Astrocyte (in vitro differentiated cells and primary cell): ENCODE measurements around the gene ZCWPW2.

Experiments
- CTCF ChIP-seq: IDR thresholded peaks from 2 replicates; pipeline ENCODE4 v1.5.1; 2011; ENCODE audit warnings: low read depth, mild to moderate bottlenecking, inconsistent platforms, low read length, moderate library complexity; ENCODE audit not compliant: insufficient read depth
- EZH2 ChIP-seq: IDR thresholded peaks from 2 replicates; pipeline ENCODE4 v1.6.1; 2012; ENCODE audit warnings: mild to moderate bottlenecking, low read length, inconsistent platforms; ENCODE audit not compliant: insufficient read depth

GRCh38 chr3:28299705-28300104 lies 48.8 kb upstream of the ZCWPW2 start:
- TF ChIP-seq EZH2 (no peak), CTCF (no peak)
